Stimulated activated naive CD4-positive, alpha-beta T cell treated with Interleukin-2 at 50 U/mL for 16 hours (primary cell): ENCODE data around the gene GNAT3.

ENCODE experiments used
- DNase-seq: peaks from one replicate; lab custom pipeline; 2025; lab: John Stamatoyannopoulos, UW

Gene GNAT3

DNA sequence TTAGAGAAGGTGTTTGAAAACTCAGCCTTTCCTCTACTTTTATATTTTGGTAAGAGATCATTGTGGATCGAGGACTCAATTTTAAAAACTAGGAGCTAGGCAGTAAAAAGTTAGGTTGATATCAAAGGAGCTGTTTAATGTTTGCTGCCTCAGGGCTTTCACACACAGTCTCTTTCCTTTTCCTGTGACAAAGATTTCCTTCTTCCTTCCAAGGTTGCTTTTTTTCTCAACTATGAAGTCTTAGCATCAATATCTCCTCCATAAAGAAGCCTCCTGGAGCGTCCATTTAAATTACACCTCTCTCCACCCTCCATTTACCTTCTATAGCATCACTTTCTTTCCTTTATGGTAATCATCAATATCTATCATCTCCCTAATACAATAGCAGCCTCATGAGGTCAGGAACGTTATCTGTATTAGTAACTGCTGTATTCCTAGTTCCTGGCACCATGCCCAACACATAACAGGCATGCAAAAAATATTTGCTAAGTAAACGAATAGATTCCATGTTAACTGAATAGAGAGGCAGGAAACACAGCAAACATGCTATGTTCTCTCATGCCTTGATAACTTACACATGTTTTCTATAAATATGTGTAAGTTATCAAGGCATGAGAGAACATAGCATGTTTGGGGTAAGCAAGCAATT, 48.5 kb downstream of the GNAT3 start:
- DNase-seq = no peak

- no peak for DNase-seq
Observed at GRCh38 chr7:80460857-80461256, 51.0 kb downstream of the GNAT3 start.

GRCh38 chr7:80459776-80460510, 51.9 kb downstream of the GNAT3 start:
- no peak for DNase-seq

DNA sequence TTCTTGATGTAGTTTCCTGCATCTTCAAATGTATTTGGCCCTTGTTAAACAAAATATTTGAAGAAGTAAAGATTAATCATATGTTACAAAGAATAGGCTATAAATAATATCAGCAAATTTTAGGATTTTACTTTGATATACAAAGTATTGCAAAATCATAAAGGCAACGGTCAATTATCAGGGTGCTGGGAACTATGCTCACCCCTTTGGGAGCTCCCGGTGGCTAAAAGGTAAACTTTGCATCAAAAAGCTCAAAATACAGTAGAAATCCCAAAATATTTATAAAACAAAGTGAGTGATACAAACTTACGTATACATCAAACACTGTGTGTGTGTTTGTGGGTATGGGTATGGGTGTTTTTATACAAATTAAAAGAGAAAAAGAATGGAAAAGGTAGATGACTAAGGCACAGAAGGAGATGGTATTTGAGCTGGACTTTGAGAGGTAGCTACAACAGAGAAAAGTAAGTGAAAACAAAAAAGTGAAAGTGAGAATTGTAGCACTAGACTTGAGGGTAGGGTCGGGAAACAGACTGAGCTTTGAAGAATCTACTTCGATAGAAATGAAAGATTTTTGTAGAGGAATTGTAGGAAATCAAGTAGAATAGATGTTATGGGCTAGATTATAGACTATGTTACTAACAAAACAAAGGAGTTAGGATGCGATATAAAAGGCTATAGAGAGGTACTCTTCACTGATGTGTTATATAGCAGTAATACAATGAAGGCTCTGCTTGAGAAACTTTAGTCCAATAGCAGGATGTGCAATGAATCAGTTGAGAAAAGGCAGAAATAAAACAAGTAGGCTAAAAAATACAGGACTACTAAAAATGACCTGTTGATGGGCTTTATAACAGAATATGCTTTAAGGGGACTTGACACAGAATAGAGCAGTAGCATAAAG, 52.8 kb downstream of the GNAT3 start:
- DNase-seq = no peak

GRCh38 chr7:80453699-80454340, 58.0 kb downstream of the GNAT3 start:
- DNase-seq = no peak

DNA sequence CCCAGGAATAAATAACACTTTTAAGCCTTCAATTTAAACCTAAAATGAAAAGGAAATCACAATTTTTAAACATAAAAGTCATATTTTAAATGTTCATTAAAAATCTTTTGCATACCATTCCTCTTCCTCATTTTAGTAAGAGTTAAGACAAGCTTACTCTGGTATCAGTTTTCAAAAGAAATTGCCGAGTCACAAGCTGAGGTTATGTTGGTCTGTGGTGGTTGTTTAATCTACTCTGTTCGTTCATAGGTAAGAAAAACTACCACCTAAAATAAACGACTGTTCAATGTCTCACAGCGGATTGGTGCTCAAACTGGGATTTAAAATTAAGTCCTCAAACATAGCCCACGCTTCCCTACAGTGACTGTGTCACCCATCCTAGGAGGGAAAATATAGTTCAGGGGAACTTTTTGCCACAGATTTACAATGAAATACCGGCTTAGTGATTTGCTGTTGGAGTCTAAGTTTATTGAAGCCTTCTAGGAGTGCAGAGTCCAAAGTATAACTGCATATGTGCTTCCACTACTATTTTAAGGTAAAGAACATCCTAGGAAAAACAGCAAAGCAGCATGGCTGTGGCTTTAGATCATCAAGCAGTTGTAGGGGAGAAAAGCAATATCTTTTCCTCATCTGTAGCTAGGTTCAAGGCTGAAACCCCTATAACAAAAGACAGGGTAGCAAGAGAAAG, 61.1 kb downstream of the GNAT3 start:
- DNase-seq = no peak

DNA sequence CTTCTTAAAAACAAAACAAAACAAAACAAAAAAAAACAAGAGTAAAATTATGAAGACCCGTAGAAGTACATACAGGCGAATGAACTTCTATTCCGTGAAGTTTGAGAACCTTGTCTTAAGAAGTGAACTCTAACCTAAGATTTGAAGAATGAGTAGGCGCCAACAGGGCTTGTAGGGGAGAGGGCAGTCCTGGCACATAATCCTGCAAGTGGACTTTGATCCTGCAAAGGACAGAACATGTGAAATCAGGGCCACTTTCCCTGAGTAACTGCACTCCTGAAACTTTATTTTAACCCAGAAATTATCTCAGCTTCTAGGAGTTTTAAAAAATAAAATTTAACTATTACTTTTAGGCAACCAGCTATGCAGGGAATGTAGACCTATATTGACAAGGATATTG, 62.0 kb downstream of the GNAT3 start:
- DNase-seq = no peak

GRCh38 chr7:80445351-80445750, 66.5 kb downstream of the GNAT3 start:
- DNase-seq = no peak

DNA sequence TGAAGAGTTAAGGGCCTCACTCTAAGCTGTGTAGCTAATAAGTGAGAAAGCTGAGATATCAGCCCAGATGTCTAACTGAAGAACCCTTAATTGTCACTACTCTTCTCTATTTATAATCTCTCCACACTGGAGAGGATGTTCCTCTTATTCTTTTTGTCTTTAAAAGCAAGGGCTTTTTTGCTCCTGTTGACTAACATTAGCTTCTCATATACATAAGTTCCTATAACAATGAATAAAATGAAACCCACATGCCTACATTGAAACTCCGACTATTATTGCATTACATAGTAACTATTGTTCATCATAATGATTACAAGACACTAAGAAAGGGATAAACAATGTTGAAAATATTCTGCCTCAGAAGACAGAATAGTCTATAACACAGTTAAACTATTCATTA, 67.1 kb downstream of the GNAT3 start:
- DNase-seq = no peak

DNA sequence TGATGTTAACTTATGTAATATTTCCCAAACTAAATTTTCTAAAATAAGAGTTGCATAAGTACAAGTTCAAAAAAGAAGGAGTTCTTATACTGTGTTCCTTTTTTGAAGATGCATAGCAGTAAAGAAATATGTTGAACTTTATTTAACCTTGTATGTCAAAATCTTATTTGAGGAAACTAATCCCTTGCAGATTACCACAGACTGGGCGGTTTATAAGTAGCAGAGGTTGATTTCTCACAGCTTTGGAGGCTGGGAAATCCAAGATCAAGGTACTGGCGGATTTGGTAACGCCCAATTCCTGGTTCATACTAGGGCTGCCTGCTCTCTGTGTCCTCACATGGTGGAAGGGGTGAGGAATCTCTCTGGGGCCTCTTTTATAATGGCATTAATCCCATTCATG, 68.5 kb downstream of the GNAT3 start:
- DNase-seq = no peak

DNA sequence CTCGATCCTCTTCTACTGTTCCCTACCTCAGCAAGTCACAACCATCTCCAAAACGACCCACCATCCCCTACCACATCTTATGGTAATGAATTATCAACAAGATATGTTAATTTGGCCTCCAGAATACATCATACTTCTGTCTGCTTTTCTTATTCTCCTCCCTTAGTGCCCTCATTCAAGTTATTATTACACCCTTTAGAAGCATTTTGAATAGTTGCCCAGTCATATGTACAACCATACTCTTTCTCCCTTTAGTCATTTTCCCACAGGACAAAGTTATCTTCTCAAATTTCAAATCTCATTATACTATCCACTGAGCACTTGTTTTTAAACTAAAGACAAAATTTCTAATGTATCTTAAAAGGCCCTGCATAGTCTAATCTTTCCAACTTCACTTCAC, 71.0 kb downstream of the GNAT3 start:
- DNase-seq = no peak

- DNase-seq = no peak
Observed at GRCh38 chr7:80439894-80440821, 71.7 kb downstream of the GNAT3 start.

- no peak for DNase-seq
Observed at GRCh38 chr7:80435521-80435920, 76.3 kb downstream of the GNAT3 start.

GRCh38 chr7:80434047-80434446, 77.8 kb downstream of the GNAT3 start:
- no peak for DNase-seq

DNA sequence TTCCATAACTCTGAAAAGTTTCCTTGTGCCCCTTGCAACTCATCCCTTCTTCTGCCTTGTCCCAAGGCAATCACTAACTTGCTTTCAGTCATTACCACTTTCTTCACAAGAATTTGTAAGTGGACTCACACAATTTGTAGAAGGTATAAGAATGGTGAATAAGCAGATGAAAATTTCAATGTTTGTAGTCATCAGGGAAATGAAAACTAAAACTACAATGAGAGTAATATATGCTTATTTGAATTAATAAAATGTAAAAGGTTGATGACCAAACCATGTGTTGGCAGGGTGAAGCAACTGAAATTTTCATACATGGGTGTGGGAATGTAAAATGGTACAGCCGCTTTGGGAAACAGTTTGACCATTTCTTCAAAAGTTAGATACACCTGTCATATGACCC, 79.7 kb downstream of the GNAT3 start:
- no peak for DNase-seq

DNA sequence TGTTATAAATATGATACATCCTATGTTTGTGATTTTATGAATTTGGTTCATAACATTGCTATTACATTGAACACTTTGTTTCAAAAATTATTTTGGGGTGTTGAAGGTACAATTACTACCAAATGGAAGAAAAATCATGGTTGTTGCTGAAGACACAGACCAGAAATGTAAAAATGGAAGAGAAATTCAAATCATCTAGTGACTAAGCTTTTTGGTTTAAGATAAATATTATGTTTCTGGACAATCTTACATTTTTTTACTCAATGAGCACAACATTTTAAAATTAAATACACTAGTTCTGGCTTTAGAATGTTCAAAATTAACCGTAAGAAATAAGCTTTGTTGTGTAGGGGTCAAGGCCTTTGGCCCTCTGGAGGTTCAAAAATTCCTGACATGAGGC, 82.7 kb downstream of the GNAT3 start:
- no peak for DNase-seq

- DNase-seq = no peak
Observed at GRCh38 chr7:80428161-80429054, 83.5 kb downstream of the GNAT3 start.

DNA sequence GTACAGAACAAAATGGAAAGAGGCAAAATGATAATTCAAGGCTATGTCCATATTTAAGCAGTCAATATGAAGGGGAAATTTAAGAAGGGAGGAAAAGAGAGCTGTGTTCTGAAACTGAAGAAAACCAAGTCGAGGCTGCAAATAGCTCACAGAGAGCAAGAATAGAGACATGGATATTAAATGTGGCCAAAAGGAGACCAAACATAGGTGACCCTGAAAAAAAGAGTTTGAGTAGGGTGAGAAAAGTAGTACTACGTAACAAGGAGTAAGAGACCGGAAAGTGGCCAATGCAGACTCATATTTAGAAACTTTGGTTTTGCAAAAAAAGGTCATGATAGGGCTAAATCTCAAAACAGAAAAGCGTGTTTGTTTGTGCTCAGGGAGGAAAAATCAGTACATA, 84.6 kb downstream of the GNAT3 start:
- DNase-seq = no peak

- no peak for DNase-seq
Observed at GRCh38 chr7:80420876-80421275, 91.0 kb downstream of the GNAT3 start.
